Stimulated activated CD4-positive, alpha-beta T cell treated with anti-CD3 and anti-CD28 coated beads, TNF-alpha, amount 100 ng/mL, for 24 hours (primary cell): Measurements from ENCODE around the gene LMF2.

Source experiments
- DNase-seq, 3 experiments: peaks; one replicate each; pipeline ENCODE4 v3.0.0-alpha.2; 2020; ENCODE audit warnings: low read depth in 3 of 3

Gene LMF2

DNA sequence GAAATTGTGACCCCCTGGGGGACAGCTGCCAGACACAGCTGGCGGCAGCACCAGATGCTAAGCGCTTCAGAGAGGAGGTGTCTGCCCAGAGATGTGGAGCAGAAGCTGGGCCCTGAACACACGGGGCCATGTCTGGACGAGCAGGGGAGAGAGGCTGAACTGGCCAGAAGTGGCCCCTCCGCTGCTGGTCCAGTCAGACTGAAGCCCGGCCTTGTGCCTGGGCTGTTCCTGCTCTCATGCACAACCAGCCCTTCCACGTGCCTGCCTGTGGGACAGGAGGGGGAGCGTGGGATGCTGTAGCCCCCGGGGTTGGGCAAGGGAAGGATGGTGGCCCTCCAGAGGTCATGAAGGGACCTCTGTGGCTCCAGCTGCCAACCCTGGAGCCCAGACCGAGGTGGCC is 24.4 kb downstream of the LMF2 start:
- no peak for DNase-seq

DNA sequence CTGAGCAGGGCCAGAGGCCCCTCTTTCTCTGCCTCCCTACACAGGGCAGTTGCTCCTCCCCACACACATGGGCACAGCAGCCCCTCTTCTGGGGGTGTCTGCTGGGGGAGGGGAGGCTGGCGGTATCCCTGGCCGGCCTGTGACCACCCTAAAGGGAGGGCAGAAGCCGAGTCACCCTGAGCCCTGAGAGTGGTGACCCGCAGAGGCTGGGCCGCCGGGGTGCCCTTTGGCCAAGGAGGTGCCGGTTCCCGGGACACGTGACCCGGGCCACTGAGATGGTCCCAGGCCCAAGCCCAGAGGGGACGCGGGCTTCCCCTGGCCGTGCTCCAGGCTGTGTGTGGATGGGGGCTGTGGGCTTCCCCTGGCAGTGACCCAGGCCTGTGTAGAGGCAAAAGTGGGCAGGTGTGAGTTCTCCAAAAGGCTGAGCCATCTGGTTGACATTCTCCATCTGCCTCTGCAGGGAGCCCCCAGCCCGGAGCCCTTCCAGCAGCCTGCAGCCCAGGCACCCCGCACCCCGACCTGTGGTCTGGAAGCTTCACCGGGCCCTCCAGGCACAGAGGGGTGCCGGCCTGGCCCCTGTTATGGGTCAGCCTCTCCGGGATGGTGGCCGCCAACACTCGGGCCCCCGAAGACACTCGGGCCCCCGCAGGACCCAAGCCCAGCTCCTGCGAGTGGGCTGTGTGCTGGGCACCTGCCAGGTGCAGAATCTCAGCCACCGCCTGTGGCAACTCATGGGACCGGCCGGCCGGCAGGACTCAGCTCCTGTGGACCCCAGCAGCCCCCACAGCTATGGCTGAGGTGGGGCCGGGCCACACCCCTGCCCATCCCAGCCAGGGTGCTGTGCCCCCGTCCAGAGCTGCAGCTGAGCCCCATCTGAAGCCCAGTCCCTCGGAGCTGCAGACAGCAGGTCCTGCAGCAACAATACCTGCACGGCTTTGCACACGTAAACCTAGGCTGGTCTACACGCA is 25.1 kb downstream of the LMF2 start:
- DNase-seq, result no peak

GRCh38 chr22:50481440-50482106 is 25.9 kb downstream of the LMF2 start, which contains the start of gene ADM2:
TSS of gene ADM2 (plus strand) at chr22:50481543. CDS start at chr22:50481848, 305 bp downstream.
- DNase-seq, result peak in 1 of 3 experiments; percentile 68

DNA sequence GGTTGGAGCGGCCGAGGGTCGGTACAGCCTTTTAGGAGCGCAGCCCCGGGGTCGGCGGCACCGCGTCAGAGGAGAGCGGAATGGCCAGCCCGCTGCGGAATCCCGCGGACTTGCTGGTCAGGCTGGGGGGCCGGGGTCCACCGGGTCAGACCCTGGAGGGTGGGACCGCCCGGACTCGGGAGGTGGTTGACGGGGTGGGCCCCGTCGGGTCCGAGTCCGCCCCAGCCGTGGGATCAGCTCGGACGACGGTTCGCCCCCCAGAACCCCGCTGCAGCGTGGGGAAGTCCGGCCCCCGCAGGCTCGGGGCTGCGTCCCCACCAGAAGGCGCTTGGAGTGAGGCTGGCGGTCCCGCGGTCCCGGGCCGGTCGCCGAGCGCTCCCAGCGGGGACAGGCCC is 26.5 kb downstream of the LMF2 start:
- no peak for DNase-seq

DNA sequence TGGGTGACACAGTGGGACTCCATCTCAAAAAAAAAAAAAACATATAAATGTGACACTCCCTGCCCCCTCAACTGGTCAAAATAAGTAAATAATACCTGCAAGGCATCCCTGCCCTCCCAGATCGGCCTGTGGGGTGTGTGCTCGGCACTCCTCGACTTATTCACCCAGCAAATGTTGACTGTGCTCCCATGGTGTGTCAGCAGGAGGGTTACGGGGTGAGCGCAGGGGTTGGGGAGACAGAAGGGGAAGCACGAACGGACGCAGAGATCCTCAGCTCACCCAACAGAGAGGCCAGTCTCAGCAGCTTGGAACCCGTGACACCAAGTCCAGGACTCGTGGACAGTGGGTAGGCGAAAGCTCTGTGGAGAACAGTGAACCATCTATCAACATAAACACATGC is 27.8 kb downstream of the LMF2 start:
- no peak for DNase-seq

DNA sequence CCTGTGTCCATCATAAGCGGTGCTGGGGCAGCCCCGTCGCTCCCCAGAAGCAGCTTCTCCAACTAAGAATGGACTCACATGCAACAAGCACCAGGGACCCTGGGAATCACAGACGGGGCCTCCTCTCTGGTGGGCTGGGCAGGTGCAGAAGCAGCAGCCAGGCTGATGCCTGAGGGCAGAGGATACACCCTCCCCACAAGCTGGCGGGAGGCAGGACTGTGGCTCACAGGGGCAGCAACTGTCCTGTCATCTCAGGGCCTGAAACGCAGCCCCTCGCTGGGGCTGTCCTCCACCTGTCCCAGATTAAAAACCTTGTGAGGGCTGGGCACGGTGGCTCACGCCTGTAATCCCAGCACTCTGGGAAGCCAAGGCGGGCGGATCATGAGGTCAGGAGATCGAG is 29.6 kb downstream of the LMF2 start:
- DNase-seq, result no peak

DNA sequence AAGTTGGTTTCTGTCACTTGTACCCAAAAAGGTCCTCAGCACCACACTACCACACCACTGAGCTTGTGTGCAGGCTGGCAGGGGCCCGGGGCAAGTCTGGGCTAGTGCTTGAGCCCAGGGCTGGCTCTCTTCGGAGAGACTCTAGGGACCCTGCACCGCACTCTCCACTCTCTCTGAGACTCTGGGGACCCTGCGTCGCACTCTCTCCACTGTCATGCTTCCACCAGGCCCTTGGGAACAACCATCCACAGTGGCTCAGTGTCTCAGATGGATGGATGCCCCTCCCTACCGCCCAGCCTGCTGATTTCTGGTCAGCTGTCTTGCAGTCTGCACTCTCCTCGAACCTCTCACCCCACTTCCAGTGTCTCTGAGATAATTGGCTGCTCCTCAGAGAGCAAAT is 30.6 kb downstream of the LMF2 start:
- DNase-seq, result no peak

DNA sequence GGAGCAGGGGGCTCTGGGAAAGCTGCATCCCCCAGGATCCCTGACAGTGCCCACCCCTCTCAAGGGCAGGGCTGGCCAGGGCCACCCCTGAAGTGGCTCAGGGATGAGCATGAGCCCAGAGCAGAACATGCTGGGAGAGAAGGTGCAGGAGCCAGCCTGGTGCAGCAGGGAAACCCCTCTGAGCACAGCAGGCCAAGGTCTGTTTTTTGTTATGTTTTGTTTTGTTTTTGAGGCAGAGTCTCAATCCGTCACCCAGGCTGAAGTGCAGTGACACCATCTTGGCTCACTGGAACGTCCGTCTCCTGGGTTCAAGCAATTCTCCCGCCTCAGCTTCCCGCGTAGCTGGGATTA is 31.9 kb downstream of the LMF2 start:
- DNase-seq, result no peak

GRCh38 chr22:50474710-50475651 is 32.5 kb downstream of the LMF2 start, which contains the start of gene SBF1:
TSS of gene SBF1 (minus strand) at chr22:50475035. CDS start at chr22:50474840, 195 bp downstream.
- DNase-seq, result peak; percentile 76 to 88 (median 78)

GRCh38 chr22:50473855-50474671 is 33.4 kb downstream of the LMF2 start:
- DNase-seq, result peak in 1 of 3 experiments; percentile 33

- DNase-seq, result peak in 1 of 3 experiments; percentile 47
Measured at GRCh38 chr22:50473088-50473487, 34.4 kb downstream of the LMF2 start.

GRCh38 chr22:50471962-50472361 is 35.5 kb downstream of the LMF2 start:
- no peak for DNase-seq

DNA sequence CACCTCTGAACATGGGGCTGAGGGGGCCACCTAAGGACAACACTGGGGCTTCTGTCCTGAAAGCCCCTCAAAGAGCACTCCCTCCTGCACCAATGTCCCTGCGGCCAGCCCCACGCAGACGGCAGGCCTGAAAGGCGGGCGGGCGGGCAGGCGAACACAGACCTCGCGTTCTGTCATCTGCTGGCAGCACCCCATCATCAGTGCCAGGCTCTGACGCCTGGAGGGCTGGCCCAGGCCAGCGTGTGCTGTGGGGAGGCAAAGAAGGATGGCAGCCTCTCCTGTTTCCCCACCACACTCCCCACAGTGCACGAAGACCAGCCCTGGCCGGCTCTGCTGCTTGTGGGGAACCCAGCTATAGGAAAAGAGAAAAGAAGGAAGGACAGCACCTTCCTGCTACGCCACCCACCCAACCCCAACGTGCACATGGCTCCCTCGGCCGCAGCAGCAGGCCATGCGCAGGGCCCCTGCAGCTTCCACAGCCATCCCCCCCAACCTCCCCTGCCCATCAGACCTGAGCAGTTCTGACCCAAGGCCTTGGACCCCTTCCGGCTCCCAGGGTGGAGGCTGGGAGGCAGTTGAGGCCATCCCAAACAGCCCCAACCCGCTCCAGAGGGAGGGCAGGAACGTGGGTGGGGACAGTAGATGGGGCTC is 36.2 kb downstream of the LMF2 start:
- DNase-seq, result no peak

DNA sequence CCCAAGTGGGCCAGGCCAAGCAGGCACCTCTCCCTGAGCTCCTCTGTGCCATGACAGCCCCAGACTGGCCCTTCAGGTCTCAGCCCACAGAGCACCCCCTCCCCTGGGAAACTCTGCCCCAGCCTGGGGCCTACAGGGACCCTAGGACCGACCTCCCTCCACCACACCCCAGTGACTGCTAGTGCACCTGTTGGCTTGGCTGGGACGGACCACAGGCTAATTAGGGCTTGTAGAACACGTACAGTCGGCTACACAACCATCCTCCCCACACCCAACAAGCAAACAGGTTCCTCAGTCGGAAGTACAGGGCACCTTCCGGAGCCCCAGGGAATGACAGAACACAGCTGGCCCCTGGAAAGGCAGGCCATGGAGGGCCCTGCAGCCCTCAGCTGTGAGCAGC is 37.0 kb downstream of the LMF2 start:
- no peak for DNase-seq

GRCh38 chr22:50469377-50470305 is 37.9 kb downstream of the LMF2 start:
- peak; percentile 78 to 95 (median 80) for DNase-seq

GRCh38 chr22:50468626-50469025 is 38.9 kb downstream of the LMF2 start:
- DNase-seq, result no peak

- no peak for DNase-seq
Measured at GRCh38 chr22:50467773-50468440, 39.6 kb downstream of the LMF2 start.

- DNase-seq, result no peak
Measured at GRCh38 chr22:50467341-50467740, 40.2 kb downstream of the LMF2 start.
